Neuronal stem cell (in vitro differentiated cells): ENCODE measurements around the gene SIGLEC1.

Experiments used
- DNase-seq: peaks from one replicate; pipeline ENCODE4 v3.0.0-alpha.2; 2013; ENCODE audit warnings: low spot score
- H2AFZ ChIP-seq: one replicate; pipeline ENCODE4 v1.6.1; 2013; ENCODE audit warnings: mild to moderate bottlenecking, low read length, inconsistent platforms
- H2AK5ac ChIP-seq: 2 replicates; pipeline ENCODE4 v1.6.1; 2013; ENCODE audit warnings: low read depth, mild to moderate bottlenecking, inconsistent platforms, low read length, moderate library complexity, mixed read lengths
- H2BK120ac ChIP-seq: 2 replicates; pipeline ENCODE4 v1.6.1; 2013; ENCODE audit warnings: low read depth, mild to moderate bottlenecking, inconsistent platforms, low read length, moderate library complexity, mixed read lengths
- H2BK12ac ChIP-seq: one replicate; pipeline ENCODE4 v1.6.1; 2013; ENCODE audit warnings: low read length, inconsistent platforms
- H2BK15ac ChIP-seq: 2 replicates; pipeline ENCODE4 v1.6.1; 2013; ENCODE audit warnings: mild to moderate bottlenecking, low read length, inconsistent platforms, mixed read lengths
- H2BK5ac ChIP-seq: one replicate; pipeline ENCODE4 v1.6.1; 2013; ENCODE audit warnings: inconsistent platforms, mild to moderate bottlenecking, low read length, moderate library complexity
- H3K14ac ChIP-seq: one replicate; pipeline ENCODE4 v1.6.1; 2013; ENCODE audit warnings: low read length, inconsistent platforms
- H3K18ac ChIP-seq: 2 replicates; pipeline ENCODE4 v1.6.1; 2013; ENCODE audit warnings: low read length, inconsistent platforms
- H3K23ac ChIP-seq: 2 replicates; pipeline ENCODE4 v1.6.1; 2013; ENCODE audit warnings: low read depth, mild to moderate bottlenecking, mixed read lengths, low read length, inconsistent platforms; ENCODE audit not compliant: poor library complexity
- H3K27ac ChIP-seq: replicated peaks from 3 replicates; pipeline ENCODE4 v1.5.1; 2013; ENCODE audit warnings: low read length, inconsistent platforms
- H3K27me3 ChIP-seq, 3 experiments: 2 replicates each; pipeline ENCODE4 v1.6.1; 2013; ENCODE audit warnings: low read length in 3 of 3, mild to moderate bottlenecking in 2 of 3, inconsistent platforms in 1 of 3, low read depth in 1 of 3, mixed read lengths in 1 of 3, moderate library complexity in 1 of 3; ENCODE audit not compliant: control insufficient read depth in 3 of 3, insufficient read depth in 3 of 3
- H3K36me3 ChIP-seq, 2 donors: replicated peaks in 1 of 2; 2 replicates each; pipeline ENCODE4 v1.6.1; 2013; ENCODE audit warnings: low read length in 2 of 2; ENCODE audit not compliant: control insufficient read depth in 2 of 2, insufficient read depth in 2 of 2
- H3K4ac ChIP-seq: 2 replicates; pipeline ENCODE4 v1.6.1; 2013; ENCODE audit warnings: inconsistent platforms, mild to moderate bottlenecking, low read length, moderate library complexity
- H3K4me1 ChIP-seq, 2 donors: 1 replicate in 1 of 2; 2 replicates in 1 of 2; pipeline ENCODE4 v1.6.1; 2013; ENCODE audit warnings: low read length in 2 of 2, low read depth in 1 of 2; ENCODE audit not compliant: control insufficient read depth in 2 of 2, insufficient read depth in 1 of 2
- H3K4me2 ChIP-seq: one replicate; pipeline ENCODE4 v1.6.1; 2013; ENCODE audit warnings: mild to moderate bottlenecking, low read length, inconsistent platforms; ENCODE audit not compliant: insufficient read depth, poor library complexity, severe bottlenecking
- H3K4me3 ChIP-seq, 2 donors: 2 replicates each; pipeline ENCODE4 v1.5.1; 2013; ENCODE audit warnings: low read length in 2 of 2, mild to moderate bottlenecking in 2 of 2, inconsistent platforms in 1 of 2, moderate library complexity in 1 of 2
- H3K79me1 ChIP-seq: one replicate; pipeline ENCODE4 v1.6.1; 2013; ENCODE audit warnings: low read depth, mild to moderate bottlenecking, inconsistent platforms, low read length, moderate library complexity
- H3K9ac ChIP-seq: one replicate; pipeline ENCODE4 v1.6.1; 2013; ENCODE audit warnings: mild to moderate bottlenecking, low read depth, low read length, inconsistent platforms; ENCODE audit not compliant: poor library complexity
- H3K9me3 ChIP-seq, 2 donors: replicated peaks in 1 of 2; 2 replicates each; pipeline versions ENCODE3 to v1.6.1; 2013; ENCODE audit warnings: low read length in 2 of 2, mild to moderate bottlenecking in 2 of 2, inconsistent platforms in 1 of 2, low read depth in 1 of 2, mixed read lengths in 1 of 2, moderate library complexity in 1 of 2; ENCODE audit not compliant: control insufficient read depth in 2 of 2, insufficient read depth in 1 of 2
- H4K8ac ChIP-seq: one replicate; pipeline ENCODE4 v1.6.1; 2013; ENCODE audit warnings: low read depth, mild to moderate bottlenecking, inconsistent platforms, low read length, moderate library complexity
- H4K91ac ChIP-seq: one replicate; pipeline ENCODE4 v1.6.1; 2013; ENCODE audit warnings: low read length, low read depth, mild to moderate bottlenecking, inconsistent platforms; ENCODE audit not compliant: poor library complexity
- WGBS, 2 donors: extraction: QIAGEN DNeasy Blood & Tissue Kit; methylation state at CpG; one replicate each; pipeline ENCODE4 v1.1.7; 2013; ENCODE audit warnings: missing lambda C conversion rate in 2 of 2, mixed read lengths in 1 of 2; ENCODE audit not compliant: insufficient read length in 2 of 2, insufficient replicate concordance in 1 of 2; ENCODE audit errors: extremely low coverage in 2 of 2; 5-methylcytosine and 5-hydroxymethylcytosine counted together

Gene SIGLEC1

DNA sequence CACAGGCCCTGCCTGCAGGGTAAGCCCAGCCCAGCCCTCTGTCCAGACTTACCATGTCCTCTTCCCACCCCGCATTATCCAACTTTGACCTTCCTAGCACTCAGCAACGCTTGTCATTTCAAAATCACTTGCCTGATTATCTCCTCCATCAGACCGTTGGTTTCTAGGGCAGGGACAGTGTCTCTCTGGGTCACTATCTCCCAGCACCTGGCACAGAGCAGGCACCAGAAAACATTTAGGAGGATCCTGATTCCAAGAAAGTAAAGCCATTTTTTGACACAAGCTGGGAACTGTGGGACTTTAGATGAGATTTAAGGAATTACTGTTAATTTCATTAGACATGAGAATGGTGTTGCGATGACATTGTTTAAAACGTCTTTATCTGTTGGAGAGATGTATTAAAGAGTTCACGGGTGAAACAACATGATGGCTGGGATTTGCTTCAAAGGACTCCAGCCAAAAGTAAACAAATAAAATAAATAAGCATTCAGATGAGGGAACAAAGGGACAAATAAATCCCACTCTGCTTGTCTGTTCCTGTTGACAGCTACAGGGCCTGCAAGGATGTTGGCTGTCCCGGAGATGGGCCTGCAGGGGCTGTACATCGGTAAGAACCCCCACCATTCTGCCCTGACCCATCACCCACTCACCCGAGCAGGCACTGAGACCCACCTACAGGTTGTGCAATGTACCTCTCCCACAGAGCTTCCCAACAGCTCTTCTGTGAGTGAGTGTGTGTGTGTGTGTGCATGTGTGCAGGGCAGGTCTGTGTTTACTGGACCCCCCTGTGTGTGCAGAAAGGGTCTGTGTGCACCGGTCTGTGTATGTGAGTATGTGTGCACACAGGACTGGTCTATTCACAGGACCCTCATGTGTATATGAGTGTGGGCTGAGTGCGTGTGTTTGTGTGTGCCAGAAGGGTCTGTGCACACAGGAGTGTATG is 26.0 kb upstream of the SIGLEC1 start:
- Histone ChIP-seq H4K8ac (no peak overlapping the region), H3K4me2 (no peak overlapping the region), H4K91ac (peak overlapping the region; percentile 50), H3K18ac (peak overlapping the region; percentile 7), H3K27ac (no peak overlapping the region), H2AK5ac (no peak overlapping the region), H3K4me3 (no peak overlapping the region), H3K4ac (no peak overlapping the region), H2BK12ac (no peak overlapping the region), H3K79me1 (no peaks in the 10 kb centered on the region), H3K36me3 (no peaks in the 10 kb centered on the region), H3K23ac (peak overlapping the region; percentile 17), H3K9me3 (no peaks in the 10 kb centered on the region), H2AFZ (peak overlapping the region; percentile 86), H3K14ac (no peak overlapping the region), H2BK5ac (no peak overlapping the region), H3K4me1 (peaks cover 6 to 19% of the 10 kb centered on the region in 2 donors), H2BK15ac (no peak overlapping the region), H3K27me3 (peaks cover 0 to 4% (median 3%) of the 10 kb centered on the region in 3 experiments), H2BK120ac (no peak overlapping the region), H3K9ac (peak overlapping the region; percentile 64)
- WGBS, 2 donors: no CpG with 5 or more reads among the region's 11 CpGs
- DNase-seq: no peak

DNA sequence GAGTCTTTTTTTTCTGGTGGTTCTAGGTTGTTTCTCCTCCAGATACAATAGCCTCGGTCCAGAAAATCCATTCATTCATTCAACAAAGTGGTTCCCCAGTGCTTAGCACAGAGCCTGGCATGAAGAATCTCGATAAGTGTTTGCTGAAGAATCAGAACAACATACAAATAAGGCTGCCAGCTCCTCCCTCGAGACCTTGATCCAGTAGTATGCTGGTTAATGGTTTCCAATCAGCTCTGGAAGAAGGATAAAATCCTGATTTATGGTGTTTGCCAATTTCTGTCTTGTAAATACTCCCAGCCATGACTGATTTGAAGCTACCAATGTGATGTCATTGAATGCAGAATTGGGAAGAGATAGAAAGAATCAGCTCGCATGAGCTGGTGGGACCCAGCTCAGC is 23.4 kb upstream of the SIGLEC1 start:
- Histone ChIP-seq H4K8ac (no peak overlapping the region), H3K9ac (no peak overlapping the region), H3K23ac (no peak overlapping the region), H4K91ac (no peak overlapping the region), H3K36me3 (no peaks in the 10 kb centered on the region), H3K18ac (no peak overlapping the region), H3K79me1 (no peaks in the 10 kb centered on the region), H2BK120ac (no peak overlapping the region), H2BK15ac (no peak overlapping the region), H3K4me2 (no peak overlapping the region), H3K4me1 (peaks cover 12 to 23% of the 10 kb centered on the region in 2 donors), H3K9me3 (no peaks in the 10 kb centered on the region), H3K4ac (no peak overlapping the region), H2AK5ac (no peak overlapping the region), H3K4me3 (no peak overlapping the region), H2BK12ac (no peak overlapping the region), H3K27ac (no peak overlapping the region), H3K14ac (no peak overlapping the region), H3K27me3 (peaks cover 0 to 25% (median 12%) of the 10 kb centered on the region in 3 experiments), H2BK5ac (no peak overlapping the region), H2AFZ (no peak overlapping the region)
- no peak for DNase-seq
- no CpG with 5 or more reads among the region's 4 CpGs for WGBS, 2 donors

DNA sequence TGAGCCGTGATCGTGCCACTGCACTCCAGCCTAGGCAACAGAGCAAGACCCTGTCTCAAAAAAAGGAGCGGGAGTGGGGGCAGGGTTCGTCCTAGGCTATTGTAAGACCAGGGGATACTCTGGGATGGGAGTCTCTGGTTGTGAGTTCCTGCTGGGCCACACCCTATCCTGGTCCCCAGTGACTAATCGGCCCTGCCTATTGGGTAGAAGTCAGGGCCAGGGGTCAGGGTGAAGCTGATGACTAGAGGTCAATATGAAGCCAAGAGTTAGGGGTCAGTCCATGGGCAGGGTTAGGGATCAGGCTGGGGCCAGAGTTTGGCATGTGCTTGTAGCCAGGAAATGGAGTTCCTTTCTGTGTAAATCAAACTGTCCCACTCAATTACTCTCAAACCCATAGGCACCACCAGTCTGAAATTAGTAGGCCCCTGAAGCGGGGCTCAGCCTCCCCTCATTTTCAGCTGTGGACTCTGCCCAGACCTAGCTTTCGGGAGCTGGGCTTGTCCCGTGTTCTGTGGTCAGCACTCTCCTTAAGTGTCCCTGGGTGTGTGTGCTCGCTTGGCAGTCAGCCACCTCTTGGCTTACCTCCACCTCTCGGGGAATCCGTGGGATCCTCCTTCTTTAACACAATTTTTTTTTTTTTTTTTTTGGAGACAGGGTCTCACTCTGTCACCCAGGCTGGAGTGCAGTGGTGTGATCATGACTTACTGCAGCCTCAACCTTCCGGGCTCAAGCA is 21.9 kb upstream of the SIGLEC1 start:
- Histone ChIP-seq H3K27me3 (peaks cover 0 to 35% (median 12%) of the 10 kb centered on the region in 3 experiments), H3K79me1 (no peaks in the 10 kb centered on the region), H2BK120ac (no peak overlapping the region), H3K36me3 (no peaks in the 10 kb centered on the region), H2BK5ac (no peak overlapping the region), H3K4ac (no peak overlapping the region), H2BK12ac (no peak overlapping the region), H3K14ac (no peak overlapping the region), H2BK15ac (no peak overlapping the region), H3K9ac (no peak overlapping the region), H4K8ac (no peak overlapping the region), H3K23ac (no peak overlapping the region), H3K4me1 (peaks cover 9 to 12% of the 10 kb centered on the region in 2 donors), H3K27ac (no peak overlapping the region), H2AK5ac (peak overlapping the region; percentile 65), H3K18ac (no peak overlapping the region), H3K4me3 (no peak overlapping the region), H3K9me3 (no peaks in the 10 kb centered on the region), H4K91ac (no peak overlapping the region), H2AFZ (peak overlapping the region; percentile 33), H3K4me2 (no peak overlapping the region)
- no CpG with 5 or more reads among the region's 12 CpGs for WGBS, 2 donors
- no peak for DNase-seq
